Measurements from ENCODE around the gene PRRT2.
"Not testable (repeated sequence)": the region's sequence is repeated elsewhere in the genome, so short reads cannot be mapped to it uniquely, and the experiment has no call there.

The PRRT2 gene

GRCh38 chr16:29790949-29791844 is 20.8 kb upstream of the PRRT2 start:
- DNase-seq: no peak

GRCh38 chr16:29791845-29792807 is 19.9 kb upstream of the PRRT2 start:
- no peak for DNase-seq

GRCh38 chr16:29793153-29793552 is 18.8 kb upstream of the PRRT2 start:
- DNase-seq: not testable (repeated sequence)

DNA sequence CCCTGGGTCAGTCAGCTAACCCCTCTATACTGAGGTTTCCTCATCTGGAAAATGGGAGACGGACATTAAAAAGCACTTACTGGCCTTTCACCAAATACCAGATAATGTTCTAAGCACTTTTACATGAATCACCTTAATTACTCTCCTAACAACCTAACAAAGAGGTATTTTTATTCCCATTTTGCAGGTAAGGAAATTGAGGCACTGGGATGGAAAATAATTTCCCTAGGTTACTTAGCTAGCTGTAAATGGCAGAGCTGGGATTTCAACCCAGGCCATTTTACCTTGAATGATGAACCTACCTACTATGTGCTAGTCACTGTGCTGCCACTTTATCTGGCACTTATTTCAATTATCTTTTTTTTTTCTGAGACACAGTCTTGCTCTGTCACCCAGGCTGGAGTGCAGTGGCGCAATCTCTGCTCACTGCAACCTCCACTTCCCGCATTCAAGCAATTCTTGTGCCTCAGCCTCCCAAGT is 17.7 kb upstream of the PRRT2 start:
- DNase-seq: no peak

GRCh38 chr16:29802416-29802935 is 9.5 kb upstream of the PRRT2 start:
- DNase-seq: no peak

- DNase-seq: no peak
Observed at GRCh38 chr16:29804020-29804419, 8.0 kb upstream of the PRRT2 start.

DNA sequence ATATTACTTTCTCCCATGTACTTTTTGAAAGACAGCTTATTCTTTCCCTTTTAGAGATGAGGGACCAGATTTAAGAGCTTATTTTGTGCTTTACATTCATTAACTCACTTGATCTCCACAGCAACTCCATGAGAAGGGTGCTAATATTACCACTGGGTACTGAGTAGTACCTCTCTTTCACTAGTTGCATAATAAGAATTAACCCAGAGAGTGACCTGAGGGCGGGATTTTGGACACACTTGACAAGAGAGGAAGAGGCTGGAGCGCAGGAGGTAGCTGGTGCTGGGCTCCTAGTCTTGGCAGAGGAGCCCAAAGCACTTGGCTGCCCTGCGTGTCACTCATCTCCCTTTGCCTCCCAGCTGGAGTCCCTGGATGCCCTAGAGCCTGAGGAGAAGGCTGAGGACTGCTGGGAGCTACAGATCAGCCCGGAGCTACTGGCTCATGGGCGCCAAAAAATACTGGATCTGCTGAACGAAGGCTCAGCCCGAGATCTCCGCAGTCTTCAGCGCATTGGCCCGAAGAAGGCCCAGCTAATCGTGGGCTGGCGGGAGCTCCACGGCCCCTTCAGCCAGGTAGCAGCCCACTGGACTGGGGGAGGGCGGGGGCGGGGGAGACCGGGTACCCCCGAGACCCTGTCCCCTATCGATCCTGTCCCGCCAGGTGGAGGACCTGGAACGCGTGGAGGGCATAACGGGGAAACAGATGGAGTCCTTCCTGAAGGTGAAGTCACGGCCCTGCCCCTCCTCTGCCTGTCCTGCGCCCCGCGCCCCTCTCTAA is 7.3 kb upstream of the PRRT2 start:
- no peak for DNase-seq

- peak; percentile 96 for DNase-seq
Observed at GRCh38 chr16:29805232-29806098, 6.5 kb upstream of the PRRT2 start.

DNA sequence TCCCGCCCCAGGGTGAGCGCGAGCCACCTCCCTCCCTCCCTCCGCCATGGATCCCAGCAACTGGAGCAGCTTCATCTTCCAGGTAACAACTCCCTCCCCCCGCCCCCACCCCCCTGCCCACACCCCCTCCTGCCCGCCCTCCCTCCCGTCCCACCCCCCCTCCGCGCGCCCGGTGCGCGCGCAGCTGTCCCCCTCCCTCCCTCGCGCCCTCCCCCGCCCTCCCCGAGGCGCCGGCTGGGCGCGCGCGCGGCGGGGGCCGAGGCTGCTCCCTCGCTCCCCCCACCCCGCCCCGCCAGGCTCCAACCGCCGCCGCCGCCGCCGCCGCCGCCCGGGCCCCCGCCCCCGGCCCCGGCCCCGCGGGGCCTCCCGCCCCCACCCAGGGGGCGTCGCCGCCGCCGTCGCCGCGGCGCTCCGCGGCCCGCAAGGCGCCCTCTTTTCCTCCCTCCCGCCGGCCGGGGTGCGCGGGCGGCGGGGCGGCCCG is 5.9 kb upstream of the PRRT2 start, which contains the start of gene MAZ:
TSS of gene MAZ (plus strand) at position 431 of the 481 bp plus-strand sequence. CDS start 173 bp downstream, outside the sequence.
- DNase-seq: peak; percentile 68

- DNase-seq: no peak
Observed at GRCh38 chr16:29806641-29807425, 5.2 kb upstream of the PRRT2 start.

GRCh38 chr16:29807426-29808218 is 4.4 kb upstream of the PRRT2 start:
- DNase-seq: peak; percentile 82

- DNase-seq: no peak
Observed at GRCh38 chr16:29808219-29808900, 3.6 kb upstream of the PRRT2 start.

- DNase-seq: no peak
Observed at GRCh38 chr16:29809031-29809747, 2.8 kb upstream of the PRRT2 start.

GRCh38 chr16:29809850-29810698 is 1.9 kb upstream of the PRRT2 start:
- DNase-seq: no peak

- no peak for DNase-seq
Observed at GRCh38 chr16:29810699-29811169, 1.3 kb upstream of the PRRT2 start.

- peak; percentile 50 for DNase-seq
Observed at GRCh38 chr16:29811170-29811895, 660 bp upstream of the PRRT2 start.
